ENCODE data around the gene NKIRAS1. TPM values are rescaled to one million over a fixed set of nuclear protein-coding genes. Genes with fewer than 3 reads are reported as not detected.

The NKIRAS1 gene
- total and polyA plus RNA-seq, 2 of the 8 experiments (the other 6 are each of a cell fraction or from before 2014, with no cell fraction given), result 3.4 to 7.0 TPM

DNA sequence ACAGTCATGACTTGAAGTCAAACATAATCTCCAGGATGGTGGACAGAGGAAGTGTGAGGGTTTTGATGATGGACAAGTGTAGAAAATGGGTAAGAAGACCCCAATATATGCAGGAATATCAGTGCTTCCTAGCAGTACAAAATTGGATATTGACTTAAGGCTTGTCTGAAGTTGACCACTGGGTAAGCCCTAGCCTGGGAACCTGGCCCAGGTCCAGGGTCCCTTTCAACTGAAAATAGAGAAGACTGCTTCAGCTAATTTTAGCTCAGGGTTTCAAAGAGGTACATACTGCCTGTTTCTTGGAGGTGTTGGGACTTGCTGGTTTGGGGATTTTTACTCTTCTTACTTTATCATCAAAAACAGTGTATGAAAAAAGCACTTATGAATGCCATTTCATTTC is 33.0 kb upstream of the NKIRAS1 start:
- H3K14ac ChIP-seq (ENCODE audit: insufficient read length), result no peak overlapping the region
- H2BK20ac ChIP-seq (ENCODE audit: low read length), result no peak overlapping the region
- H3K4me1 ChIP-seq (replicated peaks in 1 of 4; ENCODE audit: control insufficient read depth in 3 of 4, insufficient read depth in 4 of 4, low read length in 3 of 4), result peaks cover 5 to 10% (median 9%) of the 10 kb centered on the region in 4 experiments; a peak in 5 of 7 replicates
- H3K23ac ChIP-seq (ENCODE audit: insufficient read length), result no peak overlapping the region
- no peak overlapping the region for H2BK5ac ChIP-seq (ENCODE audit: low read depth, low read length)
- H2BK15ac ChIP-seq (ENCODE audit: low read length), result no peak overlapping the region
- no peak overlapping the region for H2BK12ac ChIP-seq (ENCODE audit: low read depth, low read length)
- peaks cover 1 to 6% of the 10 kb centered on the region in 2 experiments for H4K20me1 ChIP-seq (replicated peaks in 1 of 2; ENCODE audit: control insufficient read depth in 1 of 2, insufficient read depth in 2 of 2, low read length in 2 of 2)
- no peak overlapping the region for H4K91ac ChIP-seq (replicated peaks; ENCODE audit: insufficient read length, low read length)
- H3K36me3 ChIP-seq (ENCODE audit: control insufficient read depth in 2 of 4, insufficient read depth in 4 of 4, low read length in 3 of 4), result peaks cover 0 to 1% (median 0%) of the 10 kb centered on the region in 4 experiments; a peak in 1 of 8 replicates
- H3K18ac ChIP-seq (ENCODE audit: extremely low read depth, low read length), result no peak overlapping the region
- H3K56ac ChIP-seq (replicated peaks; ENCODE audit: insufficient read length, low read depth, low read length), result no peak overlapping the region
- H3K4me3 ChIP-seq (ENCODE audit: extremely low read depth in 1 of 4, insufficient read depth in 2 of 4, low read depth in 3 of 4, low read length in 4 of 4), result no peak overlapping the region
- no peak overlapping the region for H2AK5ac ChIP-seq (ENCODE audit: low read depth, low read length)
- no peak overlapping the region for H3K9ac ChIP-seq (replicated peaks in 1 of 4; ENCODE audit: extremely low read depth in 1 of 4, low read depth in 3 of 4, low read length in 3 of 4)
- H3K27ac ChIP-seq (ENCODE audit: low read depth, low read length), result no peak overlapping the region
- H2BK120ac ChIP-seq (replicated peaks; ENCODE audit: low read depth, low read length), result no peak overlapping the region
- TF ChIP-seq KDM1A (IDR thresholded peaks at IDR 0.05; ENCODE audit: borderline replicate concordance, low read length), result no peak
- no peak overlapping the region for H3K4ac ChIP-seq (replicated peaks; ENCODE audit: insufficient read length, low read depth, low read length)
- no peak overlapping the region for H4K5ac ChIP-seq (ENCODE audit: insufficient read length, low read depth, low read length)
- no peaks in the 10 kb centered on the region for H3K79me1 ChIP-seq (ENCODE audit: low read depth, low read length)
- no peak overlapping the region for H2AFZ ChIP-seq (ENCODE audit: low read length)
- no peaks in the 10 kb centered on the region for H3K27me3 ChIP-seq (replicated peaks in 1 of 4; ENCODE audit: control insufficient read depth in 3 of 4, extremely low read depth in 1 of 4, insufficient read depth in 3 of 4, low read length in 3 of 4)
- H3K79me2 ChIP-seq (ENCODE audit: control insufficient read depth in 1 of 2, insufficient read depth in 2 of 2, low read length in 2 of 2), result peaks cover 7 to 79% of the 10 kb centered on the region in 2 experiments
- no peaks in the 10 kb centered on the region for H3K9me3 ChIP-seq (ENCODE audit: insufficient read depth in 2 of 2, low read depth in 1 of 2, low read length in 1 of 2)
- H3K4me2 ChIP-seq (ENCODE audit: insufficient read depth in 1 of 2, low read depth in 2 of 2, low read length in 2 of 2), result no peak overlapping the region
- DNase-seq (ENCODE audit: low read depth in 1 of 2, low spot score in 2 of 2) (no peak), FAIRE-seq (no peak)
- POLR2A ChIA-PET (ENCODE audit: partially characterized antibody), result interaction anchor here (1.8 to 6.6 kb wide), 2 partner anchors 32 to 138 kb away, joined by 3 to 137 read pairs; partner anchors contain the start of genes NKIRAS1 and RPL15
- no peaks in the 10 kb centered on the region; the same call in 1 of the 2 replicates for H3K23me2 ChIP-seq (ENCODE audit: low read depth, low read length)
- no peak overlapping the region for H4K8ac ChIP-seq (ENCODE audit: extremely low read depth, insufficient read depth, low read length)
- CTCF ChIA-PET (ENCODE audit: partially characterized antibody), result interaction anchor here (1.4 kb wide), 1 partner anchor 25 kb away, joined by 5 read pairs; no protein-coding TSS in a partner anchor

Data from H1 (cell line).